ENCODE results near the gene LRIT3.

LRIT3 gene

DNA sequence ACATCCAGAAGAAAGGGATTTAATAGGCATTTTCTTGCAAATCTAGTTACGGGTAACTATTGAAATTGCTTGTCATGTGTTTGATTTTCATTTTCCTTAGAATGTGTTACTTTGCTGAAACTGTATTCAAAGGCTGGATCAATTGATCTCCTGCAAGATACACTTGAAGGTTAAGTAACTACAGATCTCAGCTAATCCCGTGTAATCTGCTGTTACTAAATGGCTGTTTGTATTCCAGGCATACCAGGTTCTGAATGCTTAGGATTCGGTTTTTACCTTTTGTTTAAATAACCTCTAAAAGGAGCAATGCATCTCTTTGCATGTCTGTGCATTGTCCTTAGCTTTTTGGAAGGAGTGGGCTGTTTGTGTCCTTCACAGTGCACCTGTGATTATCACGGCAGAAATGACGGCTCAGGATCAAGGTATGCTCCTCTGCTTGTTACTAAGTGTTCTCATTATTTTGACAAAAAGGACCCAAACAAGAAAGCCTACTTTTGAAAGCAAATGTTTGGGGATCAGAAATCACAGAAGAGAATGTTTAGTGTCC lies at the start of gene LRIT3:
LRIT3 (plus strand) TSS at position 212 of the 547 bp plus-strand sequence; CDS start at position 307, 95 bp downstream.
- no peaks in the 10 kb centered on the region for H3K36me3 Mint-ChIP-seq (ENCODE audit: low read depth)
- intact Hi-C loops (cut with micrococcal nuclease): no loop called here
- no peaks in the 10 kb centered on the region for H3K9me3 Mint-ChIP-seq
- no peak within 1 kb of the TSS for H3K27ac Mint-ChIP-seq
- no peaks in the 10 kb centered on the region for H3K4me1 Mint-ChIP-seq (ENCODE audit: low read depth)
- H3K4me3 Mint-ChIP-seq: no peak within 1 kb of the TSS
- H3K27me3 Mint-ChIP-seq: no peaks in the 10 kb centered on the region

- intact Hi-C loops (cut with micrococcal nuclease): no loop called here
- H3K9me3 Mint-ChIP-seq: peaks cover 25% of the 10 kb centered on the region
- no peaks in the 10 kb centered on the region for H3K27me3 Mint-ChIP-seq
- H3K4me1 Mint-ChIP-seq (ENCODE audit: low read depth): peaks cover 11% of the 10 kb centered on the region
- H3K4me3 Mint-ChIP-seq: no peak overlapping the region
- no peak overlapping the region for H3K27ac Mint-ChIP-seq
- no peaks in the 10 kb centered on the region for H3K36me3 Mint-ChIP-seq (ENCODE audit: low read depth)
Measured at GRCh38 chr4:109798866-109799265, 49.0 kb upstream of the LRIT3 start.

DNA sequence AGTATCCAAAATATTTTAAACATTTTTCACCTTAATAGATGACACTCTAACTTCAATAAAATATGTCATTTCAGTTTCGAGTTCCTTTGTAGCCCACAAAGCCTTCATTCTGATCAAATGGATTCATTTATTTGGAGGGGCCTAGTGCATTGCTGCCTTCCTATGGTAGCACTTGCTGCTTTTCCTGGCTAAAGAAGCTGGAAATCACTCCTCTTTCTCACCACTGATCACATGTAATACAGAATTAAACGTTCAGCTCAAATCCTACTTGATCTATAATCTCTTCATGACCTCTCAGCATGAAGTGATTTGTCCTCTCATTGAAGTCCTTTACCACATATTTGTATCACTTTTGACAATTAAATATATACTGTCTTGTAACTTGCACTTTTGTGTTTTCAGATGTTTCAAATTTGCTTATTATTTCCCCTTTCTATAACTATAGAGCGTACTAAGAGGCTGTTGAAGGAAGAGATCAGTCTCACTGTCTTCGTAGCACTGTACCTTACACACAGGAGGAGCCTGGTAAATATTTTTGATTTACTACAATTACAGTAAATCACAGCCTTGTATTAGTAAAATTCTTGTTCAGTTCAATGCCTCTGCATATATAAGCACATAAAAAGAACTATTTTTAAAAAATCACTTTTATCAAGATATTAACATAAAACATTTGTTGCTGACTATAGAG lies 46.7 kb upstream of the LRIT3 start:
- intact Hi-C loops (cut with micrococcal nuclease): loop anchor here (5.0 kb wide), 1 partner anchor 379 kb away; no protein-coding TSS in a partner anchor

DNA sequence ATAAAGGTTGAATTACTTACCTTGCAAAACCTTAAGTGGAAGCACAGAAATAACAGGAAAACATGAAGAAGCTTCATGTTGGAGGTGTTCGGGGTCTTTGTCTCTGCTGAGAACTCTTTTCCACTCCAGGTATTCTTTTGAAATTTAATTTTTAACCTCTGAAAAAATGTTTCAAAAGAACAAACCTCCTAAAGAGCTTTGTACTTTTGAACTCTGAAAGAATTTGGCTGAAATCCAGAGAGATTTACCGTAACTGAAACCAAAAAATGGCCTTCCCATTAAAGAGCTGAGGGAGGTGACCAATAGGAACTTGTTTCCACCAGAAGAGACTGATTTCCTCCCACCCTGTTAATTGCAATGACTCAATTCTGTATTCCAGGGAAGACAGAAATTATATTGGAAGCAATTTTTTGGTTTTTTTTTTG lies 46.0 kb upstream of the LRIT3 start, which contains the start of gene CFI:
CFI (minus strand) TSS at position 105 of the 425 bp plus-strand sequence; CDS start at position 77, 28 bp downstream.
- Mint-ChIP-seq H3K4me3 (peak within 1 kb of the TSS; percentile 32), H3K27me3 (no peaks in the 10 kb centered on the region), H3K4me1 (ENCODE audit: low read depth) (peaks cover 11% of the 10 kb centered on the region), H3K36me3 (ENCODE audit: low read depth) (no peaks in the 10 kb centered on the region), H3K27ac (peak within 1 kb of the TSS; percentile 37), H3K9me3 (no peaks in the 10 kb centered on the region)
- intact Hi-C loops (cut with micrococcal nuclease): loop anchor here (2.0 to 5.0 kb wide), 2 partner anchors 99 to 380 kb away; partner anchors contain the start of gene CASP6

More for the DNA sequence above, 46.7 kb upstream of the LRIT3 start:
- Mint-ChIP-seq H3K9me3 (peaks cover 5% of the 10 kb centered on the region), H3K4me3 (peak overlapping the region; percentile 32), H3K27ac (peak overlapping the region; percentile 37), H3K36me3 (ENCODE audit: low read depth) (no peaks in the 10 kb centered on the region), H3K27me3 (no peaks in the 10 kb centered on the region), H3K4me1 (ENCODE audit: low read depth) (peaks cover 11% of the 10 kb centered on the region)

GRCh38 chr4:109803924-109804571 lies 43.9 kb upstream of the LRIT3 start:
- H3K27ac Mint-ChIP-seq: no peak overlapping the region
- H3K4me1 Mint-ChIP-seq (ENCODE audit: low read depth): peaks cover 11% of the 10 kb centered on the region
- no peak overlapping the region for H3K4me3 Mint-ChIP-seq
- no peaks in the 10 kb centered on the region for H3K9me3 Mint-ChIP-seq
- intact Hi-C loops (cut with micrococcal nuclease): loop anchor here (2.0 to 5.0 kb wide), 2 partner anchors 101 to 382 kb away; partner anchors contain the start of gene CASP6
- no peaks in the 10 kb centered on the region for H3K36me3 Mint-ChIP-seq (ENCODE audit: low read depth)
- H3K27me3 Mint-ChIP-seq: no peaks in the 10 kb centered on the region

DNA sequence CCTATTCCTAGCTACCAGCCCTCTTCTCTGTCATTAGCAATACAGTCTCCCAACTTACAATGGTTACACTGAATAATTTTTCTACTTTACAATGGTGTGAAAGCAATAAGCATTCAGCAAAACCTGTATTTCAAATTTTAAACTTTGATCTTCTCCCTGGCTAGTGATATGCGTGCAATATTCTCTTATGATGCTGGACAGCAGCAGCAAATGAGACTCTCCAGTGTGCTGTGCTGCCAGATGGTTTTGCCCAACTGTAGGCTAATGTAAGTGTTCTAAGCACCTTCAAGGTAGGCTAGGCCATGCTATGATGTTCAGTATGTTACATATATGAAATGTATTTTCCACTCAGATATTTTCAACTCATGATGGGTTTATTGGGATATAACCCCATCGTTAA lies 38.3 kb upstream of the LRIT3 start:
- Mint-ChIP-seq H3K4me1 (ENCODE audit: low read depth) (peaks cover 12% of the 10 kb centered on the region), H3K9me3 (no peaks in the 10 kb centered on the region), H3K36me3 (ENCODE audit: low read depth) (no peaks in the 10 kb centered on the region), H3K27me3 (no peaks in the 10 kb centered on the region), H3K27ac (no peak overlapping the region), H3K4me3 (no peak overlapping the region)
- intact Hi-C loops (cut with micrococcal nuclease): loop anchor here (10.0 kb wide), 1 partner anchor 1185 kb away; the partner anchor contains the start of gene RPL34

DNA sequence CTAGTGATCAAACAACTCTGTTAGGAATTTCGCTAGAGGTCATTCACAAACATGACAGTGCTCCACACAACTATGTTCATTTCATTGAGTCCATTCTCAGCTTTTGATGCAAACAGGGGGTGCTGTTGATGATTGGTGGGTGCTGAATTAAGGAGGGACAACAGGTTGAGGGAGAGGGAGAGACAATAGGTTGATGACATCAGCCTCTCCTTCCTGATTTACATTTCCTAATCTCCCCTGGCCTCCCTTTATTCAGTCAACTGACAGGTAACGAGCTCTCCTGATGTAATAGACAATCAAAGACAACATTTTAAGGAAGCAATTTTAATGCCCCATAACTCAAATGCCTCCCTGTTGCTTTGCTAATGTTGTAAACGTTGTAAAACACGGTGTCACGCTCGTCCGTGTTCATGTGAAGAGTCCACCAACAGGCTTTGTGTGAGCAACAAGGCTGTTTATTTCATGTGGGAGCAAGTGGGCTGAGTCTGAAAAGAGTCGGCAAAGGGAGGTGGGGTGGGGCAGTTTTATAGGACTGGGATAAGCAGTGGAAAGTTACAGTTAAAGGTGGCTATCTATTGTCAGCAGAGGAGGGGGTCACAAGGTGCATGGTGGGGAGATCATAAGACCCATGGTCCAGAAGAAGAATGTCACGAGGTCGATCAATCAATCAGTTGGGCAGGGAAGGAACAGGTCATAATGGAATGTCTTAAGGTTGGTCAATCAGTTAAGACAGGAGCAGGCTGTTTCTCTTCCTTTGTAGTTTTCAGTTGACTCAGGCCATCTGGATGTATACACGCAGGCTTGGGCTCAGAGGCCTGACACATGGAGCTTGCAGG lies 37.1 kb upstream of the LRIT3 start:
- Mint-ChIP-seq H3K36me3 (ENCODE audit: low read depth) (peaks cover 5% of the 10 kb centered on the region), H3K4me3 (no peak overlapping the region), H3K4me1 (ENCODE audit: low read depth) (peaks cover 17% of the 10 kb centered on the region), H3K9me3 (no peaks in the 10 kb centered on the region), H3K27me3 (no peaks in the 10 kb centered on the region), H3K27ac (no peak overlapping the region)
- intact Hi-C loops (cut with micrococcal nuclease): loop anchor here (10.0 kb wide), 1 partner anchor 1186 kb away; the partner anchor contains the start of gene RPL34

DNA sequence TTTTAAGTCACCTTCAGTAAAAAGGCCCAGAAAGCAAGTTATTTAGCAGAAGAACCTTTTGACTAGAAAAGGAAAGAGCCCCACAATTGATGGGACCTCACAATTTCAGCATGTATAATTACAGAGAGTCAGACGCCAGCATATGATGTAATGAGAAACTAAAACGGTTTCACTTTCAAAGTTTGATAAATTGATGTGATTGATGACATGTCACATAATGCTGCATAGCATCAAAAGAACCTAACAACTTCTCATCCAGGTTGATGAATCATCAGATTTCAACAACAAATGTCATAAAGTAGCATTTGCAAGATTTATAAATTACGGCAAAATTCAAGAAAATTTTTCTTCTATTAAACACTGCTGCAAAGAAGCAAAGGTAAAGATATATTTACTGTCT lies 36.2 kb upstream of the LRIT3 start:
- no peak overlapping the region for H3K27ac Mint-ChIP-seq
- no peaks in the 10 kb centered on the region for H3K27me3 Mint-ChIP-seq
- intact Hi-C loops (cut with micrococcal nuclease): loop anchor here (10.0 kb wide), 1 partner anchor 1187 kb away; the partner anchor contains the start of gene RPL34
- H3K36me3 Mint-ChIP-seq (ENCODE audit: low read depth): peaks cover 10% of the 10 kb centered on the region
- no peak overlapping the region for H3K4me3 Mint-ChIP-seq
- H3K9me3 Mint-ChIP-seq: no peaks in the 10 kb centered on the region
- peaks cover 27% of the 10 kb centered on the region for H3K4me1 Mint-ChIP-seq (ENCODE audit: low read depth)

GRCh38 chr4:109815151-109816081 lies 32.5 kb upstream of the LRIT3 start, which contains the start of gene GAR1:
Gene GAR1, plus strand, starts transcription at chr4:109815762. Its CDS starts 403 bp downstream, at chr4:109816165.
- intact Hi-C loops (cut with micrococcal nuclease): loop anchor here (1.0 to 10.0 kb wide), 5 partner anchors 85 to 1191 kb away; partner anchors contain the start of genes CASP6, MCUB, PLA2G12A and RPL34
- peak within 1 kb of the TSS; percentile 89 for H3K4me3 Mint-ChIP-seq
- peaks cover 46% of the 10 kb centered on the region for H3K4me1 Mint-ChIP-seq (ENCODE audit: low read depth)
- H3K36me3 Mint-ChIP-seq (ENCODE audit: low read depth): peaks cover 44% of the 10 kb centered on the region
- no peaks in the 10 kb centered on the region for H3K9me3 Mint-ChIP-seq
- H3K27ac Mint-ChIP-seq: peak within 1 kb of the TSS; percentile 93
- no peaks in the 10 kb centered on the region for H3K27me3 Mint-ChIP-seq

- Mint-ChIP-seq H3K27me3 (no peaks in the 10 kb centered on the region), H3K4me3 (peak overlapping the region; percentile 89), H3K27ac (peak overlapping the region; percentile 93), H3K9me3 (no peaks in the 10 kb centered on the region), H3K4me1 (ENCODE audit: low read depth) (peaks cover 47% of the 10 kb centered on the region), H3K36me3 (ENCODE audit: low read depth) (peaks cover 51% of the 10 kb centered on the region)
- intact Hi-C loops (cut with micrococcal nuclease): loop anchor here (5.0 to 10.0 kb wide), 2 partner anchors 384 to 1191 kb away; partner anchors contain the start of genes RPL34 and SEC24B
Measured at GRCh38 chr4:109816082-109816442, 31.8 kb upstream of the LRIT3 start.

GRCh38 chr4:109816894-109817293 lies 31.0 kb upstream of the LRIT3 start:
- Mint-ChIP-seq H3K27ac (peak overlapping the region; percentile 5), H3K9me3 (no peaks in the 10 kb centered on the region), H3K4me3 (no peak overlapping the region), H3K4me1 (ENCODE audit: low read depth) (peaks cover 47% of the 10 kb centered on the region), H3K27me3 (no peaks in the 10 kb centered on the region), H3K36me3 (ENCODE audit: low read depth) (peaks cover 58% of the 10 kb centered on the region)
- intact Hi-C loops (cut with micrococcal nuclease): loop anchor here (5.0 to 10.0 kb wide), 2 partner anchors 385 to 1192 kb away; partner anchors contain the start of genes RPL34 and SEC24B

DNA sequence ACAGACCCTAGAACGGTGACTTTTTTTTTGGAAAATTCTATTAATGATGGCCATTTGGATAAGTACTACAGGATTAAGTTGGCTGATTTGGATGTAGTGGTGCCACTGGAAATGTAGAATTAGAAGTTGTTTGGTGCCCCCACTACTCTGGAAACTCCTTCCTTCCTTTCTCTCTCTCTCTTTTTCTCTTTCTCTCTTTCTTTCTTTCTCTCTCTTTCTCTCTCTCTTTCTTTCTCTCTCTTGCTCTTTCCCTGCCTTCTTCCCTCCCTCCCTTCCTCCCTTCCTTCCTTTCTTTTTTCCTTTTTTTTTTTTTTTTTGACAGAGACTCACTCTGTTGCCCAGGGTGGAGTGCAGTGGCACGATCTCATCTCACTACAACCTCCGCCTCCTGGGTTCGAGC lies 29.6 kb upstream of the LRIT3 start:
- intact Hi-C loops (cut with micrococcal nuclease): loop anchor here (5.0 to 10.0 kb wide), 2 partner anchors 386 to 1193 kb away; partner anchors contain the start of genes RPL34 and SEC24B
- H3K27me3 Mint-ChIP-seq: no peaks in the 10 kb centered on the region
- no peak overlapping the region for H3K27ac Mint-ChIP-seq
- peaks cover 39% of the 10 kb centered on the region for H3K4me1 Mint-ChIP-seq (ENCODE audit: low read depth)
- H3K36me3 Mint-ChIP-seq (ENCODE audit: low read depth): peaks cover 71% of the 10 kb centered on the region
- H3K9me3 Mint-ChIP-seq: no peaks in the 10 kb centered on the region
- H3K4me3 Mint-ChIP-seq: no peak overlapping the region

Data from dendritic cell treated with granulocyte-macrophage colony-stimulating factor and Interleukin-4, amounts not matched to agents 40 ng/mL and 50 ng/mL, for 4 days (primary cell).